ENCODE results near the gene FHL1.

- TF ChIP-seq POLR2A (IDR thresholded peaks at IDR 0.05) (no peak), CTCF (IDR thresholded peaks at IDR 0.05) (no peak)
These were observed 49.2 kb upstream of the FHL1 start for GRCh38 chrX:136097871-136098805.

All from lower leg skin (tissue), 3 donors.